Breast epithelium (tissue), 3 donors: Measurements from ENCODE around the gene SYNE2.

Experiments
- CTCF ChIP-seq, 3 donors: fragments of 450-650 bp; IDR thresholded peaks; one replicate each; pipeline ENCODE4 v1.5.1; 2016 to 2017; ENCODE audit warnings: antibody characterized with exemption in 3 of 3, mild to moderate bottlenecking in 3 of 3, moderate library complexity in 3 of 3
- POLR2AphosphoS5 ChIP-seq, 3 donors: sonication (generic); formaldehyde crosslinking; IDR thresholded peaks; one replicate each; pipeline ENCODE4 v1.6.1; 2017; ENCODE audit warnings: antibody characterized with exemption in 3 of 3

GRCh38 chr14:63974176-63974575, 121.4 kb downstream of the SYNE2 start:
- TF ChIP-seq POLR2AphosphoS5 (IDR thresholded peaks at IDR 0.05) (no peak), CTCF (IDR thresholded peaks at IDR 0.05) (no peak)
